ENCODE results near the gene CSMD2. TPM values are rescaled to one million over a fixed set of nuclear protein-coding genes. Genes with fewer than 3 reads are reported as not detected.

Gene CSMD2
- total RNA-seq, 2 experiments from 2014 or later, result not detected

DNA sequence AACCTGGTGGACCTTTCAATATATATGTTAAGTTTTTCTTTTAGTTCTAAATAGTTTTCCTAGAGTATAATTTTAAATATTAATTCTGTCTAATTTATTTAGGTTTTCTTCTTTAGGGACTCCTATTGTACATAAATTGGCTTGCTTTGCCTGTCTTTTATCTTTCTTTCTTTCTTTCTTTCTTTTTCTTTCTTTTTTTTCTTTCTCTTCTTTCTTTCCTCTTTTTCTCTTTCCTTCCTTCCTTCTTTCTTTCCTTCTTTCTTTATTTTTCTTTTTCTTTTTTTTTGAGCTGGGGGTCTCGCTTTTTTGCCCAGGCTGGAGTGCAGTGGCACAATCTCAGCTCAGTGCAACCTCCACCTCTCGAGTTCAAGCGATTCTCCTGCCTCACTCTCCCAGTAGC is 657.4 kb downstream of the CSMD2 start:
- Histone ChIP-seq H3K4me2 (ENCODE audit: low read length) (no peak overlapping the region), H2AFZ (ENCODE audit: low read length) (no peak overlapping the region), H3K79me2 (ENCODE audit: insufficient read depth, low read depth, low read length) (no peaks in the 10 kb centered on the region), H3K36me3 (ENCODE audit: insufficient read depth, low read length) (no peaks in the 10 kb centered on the region), H3K9me3 (ENCODE audit: low read length) (no peaks in the 10 kb centered on the region), H3K4me3 (ENCODE audit: low read depth, low read length, poor library complexity, severe bottlenecking) (no peak overlapping the region), H3K4me1 (ENCODE audit: insufficient read depth, low read length, poor library complexity, severe bottlenecking) (no peaks in the 10 kb centered on the region), H4K20me1 (ENCODE audit: insufficient read depth, low read length) (no peaks in the 10 kb centered on the region), H3K9me2 (ENCODE audit: insufficient read depth, low read length) (no peaks in the 10 kb centered on the region), H3K27ac (ENCODE audit: low read depth, low read length, poor library complexity, severe bottlenecking) (no peak overlapping the region)
- TF ChIP-seq, protein P1, sequence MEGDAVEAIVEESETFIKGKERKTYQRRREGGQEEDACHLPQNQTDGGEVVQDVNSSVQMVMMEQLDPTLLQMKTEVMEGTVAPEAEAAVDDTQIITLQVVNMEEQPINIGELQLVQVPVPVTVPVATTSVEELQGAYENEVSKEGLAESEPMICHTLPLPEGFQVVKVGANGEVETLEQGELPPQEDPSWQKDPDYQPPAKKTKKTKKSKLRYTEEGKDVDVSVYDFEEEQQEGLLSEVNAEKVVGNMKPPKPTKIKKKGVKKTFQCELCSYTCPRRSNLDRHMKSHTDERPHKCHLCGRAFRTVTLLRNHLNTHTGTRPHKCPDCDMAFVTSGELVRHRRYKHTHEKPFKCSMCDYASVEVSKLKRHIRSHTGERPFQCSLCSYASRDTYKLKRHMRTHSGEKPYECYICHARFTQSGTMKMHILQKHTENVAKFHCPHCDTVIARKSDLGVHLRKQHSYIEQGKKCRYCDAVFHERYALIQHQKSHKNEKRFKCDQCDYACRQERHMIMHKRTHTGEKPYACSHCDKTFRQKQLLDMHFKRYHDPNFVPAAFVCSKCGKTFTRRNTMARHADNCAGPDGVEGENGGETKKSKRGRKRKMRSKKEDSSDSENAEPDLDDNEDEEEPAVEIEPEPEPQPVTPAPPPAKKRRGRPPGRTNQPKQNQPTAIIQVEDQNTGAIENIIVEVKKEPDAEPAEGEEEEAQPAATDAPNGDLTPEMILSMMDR (conservative IDR thresholded peaks at IDR 0.05; ENCODE audit: low read length), result no peak
- TF ChIP-seq EZH2phosphoT487 (IDR thresholded peaks at IDR 0.05; ENCODE audit: borderline replicate concordance, low read depth, low read length), result no peak
- DNase-seq (ENCODE audit: low spot score), result no peak
- no TSS peak for BruUV-seq (replicated peaks)
- intact Hi-C loops (cut with micrococcal nuclease; ENCODE audit: unreplicated experiment), result no loop called here
- ChIA-PET POLR2A (no interaction called here), CTCF (ENCODE audit: unreplicated experiment) (no interaction called here)

DNA sequence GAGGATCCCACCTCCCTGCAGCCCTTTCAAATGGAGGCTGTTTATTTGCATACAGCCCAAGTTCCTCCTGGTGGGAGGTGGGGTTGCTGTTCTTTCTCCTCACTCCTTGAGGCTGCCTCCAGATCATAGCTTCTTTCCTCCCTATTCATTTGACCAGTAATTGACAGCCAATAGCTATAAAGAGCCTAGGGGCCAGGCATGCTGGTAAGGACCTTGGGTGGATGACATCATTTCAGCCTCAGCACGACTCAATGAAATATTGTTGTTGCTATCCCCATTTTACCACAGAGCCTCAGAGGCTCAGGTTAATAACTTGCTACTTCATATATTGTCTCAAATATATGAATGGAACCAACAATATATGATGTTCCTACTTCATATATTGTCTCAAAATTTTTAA is 661.5 kb downstream of the CSMD2 start:
- Histone ChIP-seq H3K4me1 (ENCODE audit: insufficient read depth, low read length, poor library complexity, severe bottlenecking) (peaks cover 8% of the 10 kb centered on the region), H3K27ac (ENCODE audit: low read depth, low read length, poor library complexity, severe bottlenecking) (no peak overlapping the region), H4K20me1 (ENCODE audit: insufficient read depth, low read length) (no peaks in the 10 kb centered on the region), H2AFZ (ENCODE audit: low read length) (no peak overlapping the region), H3K9me3 (ENCODE audit: low read length) (no peaks in the 10 kb centered on the region), H3K79me2 (ENCODE audit: insufficient read depth, low read depth, low read length) (no peaks in the 10 kb centered on the region), H3K4me3 (ENCODE audit: low read depth, low read length, poor library complexity, severe bottlenecking) (no peak overlapping the region), H3K4me2 (ENCODE audit: low read length) (no peak overlapping the region), H3K9me2 (ENCODE audit: insufficient read depth, low read length) (no peaks in the 10 kb centered on the region), H3K36me3 (ENCODE audit: insufficient read depth, low read length) (no peaks in the 10 kb centered on the region)
- DNase-seq (ENCODE audit: low spot score), result no peak
- intact Hi-C loops (cut with micrococcal nuclease; ENCODE audit: unreplicated experiment), result no loop called here
- TF ChIP-seq EZH2phosphoT487 (IDR thresholded peaks at IDR 0.05; ENCODE audit: borderline replicate concordance, low read depth, low read length), result no peak
- TF ChIP-seq, protein P1 (conservative IDR thresholded peaks at IDR 0.05; ENCODE audit: low read length), result no peak
- CTCF ChIA-PET (ENCODE audit: unreplicated experiment), result no interaction called here
- BruUV-seq (replicated peaks), result no TSS peak
- POLR2A ChIA-PET, result no interaction called here

DNA sequence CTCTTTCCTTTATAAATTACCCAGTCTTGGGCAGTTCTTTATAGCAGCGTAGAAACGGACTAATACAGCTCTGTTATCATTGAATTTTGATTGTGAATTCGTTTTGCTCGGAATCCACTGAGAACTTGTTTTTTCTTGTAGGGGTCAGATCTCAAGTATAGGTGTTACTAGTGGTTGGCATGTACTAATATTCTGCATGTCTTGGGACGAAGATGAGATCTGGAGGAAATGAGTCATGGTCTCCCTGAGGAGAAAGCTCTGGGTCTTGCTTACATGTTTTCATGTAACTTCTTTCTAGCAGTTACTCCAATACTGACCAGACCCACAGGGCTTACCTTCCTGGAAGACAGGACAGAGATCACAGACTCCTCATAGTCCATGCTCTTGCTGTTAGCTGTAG is 662.3 kb downstream of the CSMD2 start:
- no peaks in the 10 kb centered on the region for H3K9me3 ChIP-seq (ENCODE audit: low read length)
- no peaks in the 10 kb centered on the region for H3K36me3 ChIP-seq (ENCODE audit: insufficient read depth, low read length)
- H4K20me1 ChIP-seq (ENCODE audit: insufficient read depth, low read length), result no peaks in the 10 kb centered on the region
- POLR2A ChIA-PET, result no interaction called here
- no peak overlapping the region for H3K4me2 ChIP-seq (ENCODE audit: low read length)
- H3K27ac ChIP-seq (ENCODE audit: low read depth, low read length, poor library complexity, severe bottlenecking), result no peak overlapping the region
- no peak for DNase-seq (ENCODE audit: low spot score)
- no peak overlapping the region for H2AFZ ChIP-seq (ENCODE audit: low read length)
- no peaks in the 10 kb centered on the region for H3K9me2 ChIP-seq (ENCODE audit: insufficient read depth, low read length)
- no peak overlapping the region for H3K4me3 ChIP-seq (ENCODE audit: low read depth, low read length, poor library complexity, severe bottlenecking)
- intact Hi-C loops (cut with micrococcal nuclease; ENCODE audit: unreplicated experiment), result no loop called here
- TF ChIP-seq, protein P1 (conservative IDR thresholded peaks at IDR 0.05; ENCODE audit: low read length), result no peak
- no peak for TF ChIP-seq EZH2phosphoT487 (IDR thresholded peaks at IDR 0.05; ENCODE audit: borderline replicate concordance, low read depth, low read length)
- peaks cover 8% of the 10 kb centered on the region for H3K4me1 ChIP-seq (ENCODE audit: insufficient read depth, low read length, poor library complexity, severe bottlenecking)
- no TSS peak for BruUV-seq (replicated peaks)
- H3K79me2 ChIP-seq (ENCODE audit: insufficient read depth, low read depth, low read length), result no peaks in the 10 kb centered on the region
- CTCF ChIA-PET (ENCODE audit: unreplicated experiment), result no interaction called here
